ENCODE measurements around the gene ALDH3B2. TPM values are rescaled to one million over a fixed set of nuclear protein-coding genes. Genes with fewer than 3 reads are reported as not detected.

ALDH3B2 gene
- total and polyA plus RNA-seq, 2 of the 8 experiments (the other 6 are each of a cell fraction or from before 2014, with no cell fraction given) = not detected

GRCh38 chr11:67687986-67688385, 13.6 kb upstream of the ALDH3B2 start:
- CTCF ChIA-PET (ENCODE audit: partially characterized antibody) = no interaction called here
- Histone ChIP-seq H3K56ac (replicated peaks; ENCODE audit: insufficient read length, low read depth, low read length) (no peak overlapping the region), H4K91ac (replicated peaks; ENCODE audit: insufficient read length, low read length) (no peak overlapping the region), H2BK5ac (ENCODE audit: low read depth, low read length) (no peak overlapping the region), H3K27ac (ENCODE audit: low read depth, low read length) (no peak overlapping the region), H2BK15ac (ENCODE audit: low read length) (no peak overlapping the region), H3K23me2 (ENCODE audit: low read depth, low read length) (no peaks in the 10 kb centered on the region), H2BK20ac (ENCODE audit: low read length) (no peak overlapping the region), H3K36me3 (ENCODE audit: control insufficient read depth in 2 of 4, insufficient read depth in 4 of 4, low read length in 3 of 4) (no peaks in the 10 kb centered on the region), H4K5ac (ENCODE audit: insufficient read length, low read depth, low read length) (no peak overlapping the region), H3K4me3 (ENCODE audit: extremely low read depth in 1 of 4, insufficient read depth in 2 of 4, low read depth in 3 of 4, low read length in 4 of 4) (no peak overlapping the region), H3K18ac (ENCODE audit: extremely low read depth, low read length) (no peak overlapping the region), H3K9ac (replicated peaks in 1 of 4; ENCODE audit: extremely low read depth in 1 of 4, low read depth in 3 of 4, low read length in 3 of 4) (no peak overlapping the region), H3K4ac (replicated peaks; ENCODE audit: insufficient read length, low read depth, low read length) (no peak overlapping the region), H3K79me1 (ENCODE audit: low read depth, low read length) (no peaks in the 10 kb centered on the region), H3K27me3 (replicated peaks in 1 of 4; ENCODE audit: control insufficient read depth in 3 of 4, extremely low read depth in 1 of 4, insufficient read depth in 3 of 4, low read length in 3 of 4) (no peaks in the 10 kb centered on the region; a peak in 1 of 7 replicates), H2BK120ac (replicated peaks; ENCODE audit: low read depth, low read length) (no peak overlapping the region), H2AFZ (ENCODE audit: low read length) (no peak overlapping the region), H4K20me1 (replicated peaks in 1 of 2; ENCODE audit: control insufficient read depth in 1 of 2, insufficient read depth in 2 of 2, low read length in 2 of 2) (no peaks in the 10 kb centered on the region), H3K9me3 (ENCODE audit: insufficient read depth in 2 of 2, low read depth in 1 of 2, low read length in 1 of 2) (no peaks in the 10 kb centered on the region), H4K8ac (ENCODE audit: extremely low read depth, insufficient read depth, low read length) (no peak overlapping the region), H3K4me2 (ENCODE audit: insufficient read depth in 1 of 2, low read depth in 2 of 2, low read length in 2 of 2) (no peak overlapping the region), H2AK5ac (ENCODE audit: low read depth, low read length) (no peak overlapping the region), H3K14ac (ENCODE audit: insufficient read length) (no peak overlapping the region), H2BK12ac (ENCODE audit: low read depth, low read length) (no peak overlapping the region), H3K4me1 (replicated peaks in 1 of 4; ENCODE audit: control insufficient read depth in 3 of 4, insufficient read depth in 4 of 4, low read length in 3 of 4) (0 out of 7 replicates have a peak, but pooled peaks cover 0 to 3% (median 0%) of the 10 kb centered on the region in 4 experiments), H3K79me2 (ENCODE audit: control insufficient read depth in 1 of 2, insufficient read depth in 2 of 2, low read length in 2 of 2) (no peaks in the 10 kb centered on the region), H3K23ac (ENCODE audit: insufficient read length) (no peak overlapping the region)
- POLR2A ChIA-PET (ENCODE audit: partially characterized antibody) = no interaction called here
- TF ChIP-seq RNF2 (IDR thresholded peaks at IDR 0.05; ENCODE audit: borderline replicate concordance, low read depth, low read length, missing control alignments, poor library complexity, severe bottlenecking) (no peak), SIN3A (conservative IDR thresholded peaks at IDR 0.05 in 1 of 2, IDR thresholded peaks at IDR 0.05 in 1 of 2; ENCODE audit: low read depth in 1 of 2, low read length in 2 of 2) (no peak), BRCA1 (IDR thresholded peaks at IDR 0.05; ENCODE audit: low read depth, low read length) (no peak), CHD2 (IDR thresholded peaks at IDR 0.05; ENCODE audit: low read length) (no peak)
- WGBS, 2 experiments (ENCODE audit: extremely low coverage in 1 of 2, insufficient coverage in 1 of 2, insufficient read length in 1 of 2, insufficient replicate concordance in 2 of 2, low coverage in 1 of 2, low lambda C conversion rate in 2 of 2, missing lambda C conversion rate in 1 of 2) = 95% methylated on average over 1 of the region's 2 CpGs; no CpG with 5 or more reads in 1 of the 2 experiments
- no peak for FAIRE-seq
- no peak for DNase-seq (ENCODE audit: low read depth in 1 of 2, low spot score in 2 of 2)

Data from H1 (cell line).